ENCODE results near the gene SRRM5. TPM values are rescaled to one million over a fixed set of nuclear protein-coding genes. Genes with fewer than 3 reads are reported as not detected.

Gene SRRM5
- total RNA-seq, 1 donor = under 0.01 TPM

DNA sequence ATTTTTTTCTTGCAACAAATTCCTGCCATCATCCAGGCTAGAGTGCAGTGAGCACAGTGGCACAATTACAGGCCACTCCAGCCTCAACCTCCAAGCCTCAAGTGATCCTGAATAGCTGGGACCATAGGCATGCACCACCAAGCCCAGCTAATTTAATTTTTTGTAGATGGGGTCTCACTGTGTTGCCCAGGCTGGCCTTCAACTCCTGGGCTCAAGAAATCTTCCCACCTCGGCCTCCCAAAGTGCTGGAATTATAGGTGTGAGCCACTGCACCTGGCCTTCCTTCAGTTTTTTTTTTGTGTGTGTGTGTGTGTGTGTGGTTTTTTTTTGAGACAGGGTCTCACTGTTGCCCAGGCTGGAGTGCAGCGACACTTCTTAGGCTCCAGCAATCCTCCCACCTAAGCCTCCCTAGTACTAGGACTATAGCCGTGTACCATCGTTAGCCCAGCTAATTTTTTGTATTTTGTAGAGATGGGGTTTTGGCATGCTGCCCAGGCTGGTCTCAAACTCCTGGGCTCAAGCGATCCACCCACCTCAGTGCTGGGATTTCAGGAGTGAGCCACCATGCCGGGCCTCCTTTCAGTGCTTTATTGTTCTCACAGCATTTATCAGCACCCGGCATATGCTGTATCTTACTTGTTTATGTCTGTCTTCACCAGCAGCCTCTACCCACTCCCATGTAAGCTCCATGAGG lies 5.9 kb upstream of the SRRM5 start:
- H3K4me3 ChIP-seq (ENCODE audit: low read depth, low read length) = no peak overlapping the region
- TF ChIP-seq, protein P1, sequence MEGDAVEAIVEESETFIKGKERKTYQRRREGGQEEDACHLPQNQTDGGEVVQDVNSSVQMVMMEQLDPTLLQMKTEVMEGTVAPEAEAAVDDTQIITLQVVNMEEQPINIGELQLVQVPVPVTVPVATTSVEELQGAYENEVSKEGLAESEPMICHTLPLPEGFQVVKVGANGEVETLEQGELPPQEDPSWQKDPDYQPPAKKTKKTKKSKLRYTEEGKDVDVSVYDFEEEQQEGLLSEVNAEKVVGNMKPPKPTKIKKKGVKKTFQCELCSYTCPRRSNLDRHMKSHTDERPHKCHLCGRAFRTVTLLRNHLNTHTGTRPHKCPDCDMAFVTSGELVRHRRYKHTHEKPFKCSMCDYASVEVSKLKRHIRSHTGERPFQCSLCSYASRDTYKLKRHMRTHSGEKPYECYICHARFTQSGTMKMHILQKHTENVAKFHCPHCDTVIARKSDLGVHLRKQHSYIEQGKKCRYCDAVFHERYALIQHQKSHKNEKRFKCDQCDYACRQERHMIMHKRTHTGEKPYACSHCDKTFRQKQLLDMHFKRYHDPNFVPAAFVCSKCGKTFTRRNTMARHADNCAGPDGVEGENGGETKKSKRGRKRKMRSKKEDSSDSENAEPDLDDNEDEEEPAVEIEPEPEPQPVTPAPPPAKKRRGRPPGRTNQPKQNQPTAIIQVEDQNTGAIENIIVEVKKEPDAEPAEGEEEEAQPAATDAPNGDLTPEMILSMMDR (IDR thresholded peaks at IDR 0.05; ENCODE audit: insufficient read depth, low read depth, low read length) = no peak
- no peak for DNase-seq (ENCODE audit: low read depth)

- DNase-seq (ENCODE audit: low read depth) = no peak
- TF ChIP-seq, protein P1 (IDR thresholded peaks at IDR 0.05; ENCODE audit: insufficient read depth, low read depth, low read length) = no peak
- no peak overlapping the region for H3K4me3 ChIP-seq (ENCODE audit: low read depth, low read length)
Measured at GRCh38 chr19:43606569-43607229, 5.2 kb upstream of the SRRM5 start.

- TF ChIP-seq, protein P1 (IDR thresholded peaks at IDR 0.05; ENCODE audit: insufficient read depth, low read depth, low read length) = no peak
- no peak overlapping the region for H3K4me3 ChIP-seq (ENCODE audit: low read depth, low read length)
- no peak for DNase-seq (ENCODE audit: low read depth)
Measured at GRCh38 chr19:43607238-43608205, 4.4 kb upstream of the SRRM5 start.

GRCh38 chr19:43609872-43610271 lies 2.0 kb upstream of the SRRM5 start:
- H3K4me3 ChIP-seq (ENCODE audit: low read depth, low read length) = no peak overlapping the region
- DNase-seq (ENCODE audit: low read depth) = no peak
- TF ChIP-seq, protein P1 (IDR thresholded peaks at IDR 0.05; ENCODE audit: insufficient read depth, low read depth, low read length) = no peak

DNA sequence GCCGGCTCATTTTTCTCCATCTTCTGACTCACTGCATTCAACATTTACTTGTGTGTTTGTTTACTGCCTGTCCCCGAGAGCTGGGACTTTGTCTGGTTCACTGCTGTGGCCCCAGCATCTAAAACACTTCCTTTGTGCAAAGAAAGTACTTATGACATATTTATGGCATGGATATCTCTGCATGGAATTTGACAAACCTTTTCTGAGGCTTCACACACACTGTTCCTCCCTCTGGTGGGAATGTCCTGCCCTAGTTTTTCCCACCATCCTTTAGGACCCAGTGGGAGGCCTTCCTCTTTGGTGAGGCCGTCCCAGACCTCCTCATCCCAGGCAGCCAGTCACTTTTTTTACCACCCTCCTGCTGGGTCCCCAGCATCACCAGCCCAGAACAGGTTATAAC lies 1.4 kb upstream of the SRRM5 start:
- DNase-seq (ENCODE audit: low read depth) = peak; percentile 42
- TF ChIP-seq, protein P1 (IDR thresholded peaks at IDR 0.05; ENCODE audit: insufficient read depth, low read depth, low read length) = no peak
- no peak overlapping the region for H3K4me3 ChIP-seq (ENCODE audit: low read depth, low read length)

GRCh38 chr19:43612374-43612773 lies 486 bp downstream of the SRRM5 start:
- TF ChIP-seq, protein P1 (IDR thresholded peaks at IDR 0.05; ENCODE audit: insufficient read depth, low read depth, low read length) = no peak

More at GRCh38 chr19:43612374-43612773, 486 bp downstream of the SRRM5 start:
- H3K4me3 ChIP-seq (ENCODE audit: low read depth, low read length) = no peak overlapping the region
- no peak for DNase-seq (ENCODE audit: low read depth)
